IMR-90 (cell line): ENCODE data around the gene CENPT. TPM values are rescaled to one million over a fixed set of nuclear protein-coding genes. Genes with fewer than 3 reads are reported as not detected.
A peak's percentile ranks its signal among the peaks of the same experiment; 100 is the strongest.

ENCODE experiments used
- ATAC-seq: fragments of 200-7000 bp; cut with Tn5 transposase; 2 replicates; pipeline ENCODE4 v1.9.1; 2020; ENCODE audit warnings: low read depth, mild to moderate bottlenecking, moderate library complexity
- BruUV-seq: library from RNA; stranded (reverse); fragments of 400-500 nt; replicated peaks from 2 replicates; lab custom pipeline; 2021; lab: Mats Ljungman, UMichigan
- CTCF ChIA-PET: fragments of 300-600 bp; formaldehyde crosslinking; extraction: SDS; loops from one replicate; lab custom pipeline; 2021; ENCODE audit warnings: antibody characterized with exemption; lab: Yijun Ruan, JAX
- POLR2A ChIA-PET: fragments of 300-600 bp; sonication (Branson Sonifier 250); formaldehyde crosslinking; loops from one replicate; lab custom pipeline; 2022; ENCODE audit warnings: antibody characterized with exemption; ENCODE audit not compliant: unreplicated experiment; lab: Charles Lee
- DNase-seq: peaks from one replicate; pipeline ENCODE4 v3.0.0; 2013
- H2AFZ ChIP-seq: replicated peaks from 2 replicates; pipeline ENCODE3; 2013; ENCODE audit warnings: low read length, mild to moderate bottlenecking; ENCODE audit not compliant: poor library complexity
- H2AK5ac ChIP-seq: 2 replicates; pipeline ENCODE4 v1.6.1; 2013; ENCODE audit warnings: low read depth, low read length, inconsistent platforms
- H2AK9ac ChIP-seq: replicated peaks from 2 replicates; pipeline ENCODE3; 2013; ENCODE audit warnings: mild to moderate bottlenecking, low read depth, low read length, moderate library complexity; ENCODE audit not compliant: poor library complexity
- H2BK120ac ChIP-seq: 2 replicates; pipeline ENCODE4 v1.6.1; 2013; ENCODE audit warnings: low read depth, low read length, inconsistent platforms
- H2BK15ac ChIP-seq: 3 replicates; pipeline ENCODE4 v1.6.1; 2013; ENCODE audit warnings: low read depth, low read length, inconsistent platforms
- H2BK20ac ChIP-seq: 2 replicates; pipeline ENCODE4 v1.6.1; 2013; ENCODE audit warnings: low read depth, mild to moderate bottlenecking, inconsistent platforms, low read length, moderate library complexity
- H2BK5ac ChIP-seq: 2 replicates; pipeline ENCODE4 v1.6.1; 2013; ENCODE audit warnings: mild to moderate bottlenecking, low read depth, low read length, inconsistent platforms; ENCODE audit not compliant: poor library complexity, severe bottlenecking
- H3K14ac ChIP-seq: replicated peaks from 2 replicates; pipeline ENCODE4 v1.6.1; 2013; ENCODE audit warnings: low read depth, low read length, inconsistent platforms
- H3K18ac ChIP-seq: 2 replicates; pipeline ENCODE4 v1.6.1; 2013; ENCODE audit warnings: low read depth, low read length, control low read depth
- H3K23ac ChIP-seq: 2 replicates; pipeline ENCODE4 v1.6.1; 2013; ENCODE audit warnings: low read depth, low read length, inconsistent platforms
- H3K27ac ChIP-seq: 2 replicates; pipeline ENCODE4 v1.5.1; 2013; ENCODE audit warnings: mild to moderate bottlenecking, control low read depth, low read length; ENCODE audit not compliant: insufficient read depth
- H3K27me3 ChIP-seq: 2 replicates; pipeline ENCODE4 v1.6.1; 2013; ENCODE audit warnings: low read length; ENCODE audit not compliant: control insufficient read depth, insufficient read depth
- H3K36me3 ChIP-seq: 2 replicates; pipeline ENCODE4 v1.6.1; 2013; ENCODE audit warnings: low read length, mixed read lengths; ENCODE audit not compliant: control insufficient read depth, insufficient read depth
- H3K4ac ChIP-seq: 2 replicates; pipeline ENCODE4 v1.6.1; 2013; ENCODE audit warnings: low read depth, low read length, inconsistent platforms
- H3K4me1 ChIP-seq: 2 replicates; pipeline ENCODE4 v1.6.1; 2013; ENCODE audit warnings: low read length, mixed read lengths; ENCODE audit not compliant: control insufficient read depth, insufficient read depth
- H3K4me2 ChIP-seq: 2 replicates; pipeline ENCODE4 v1.6.1; 2013; ENCODE audit warnings: low read depth, mild to moderate bottlenecking, control low read depth, low read length, moderate library complexity
- H3K4me3 ChIP-seq: 2 replicates; pipeline ENCODE4 v1.5.1; 2013; ENCODE audit warnings: low read depth, mild to moderate bottlenecking, control low read depth, low read length, moderate library complexity; ENCODE audit not compliant: insufficient read depth
- H3K56ac ChIP-seq: 2 replicates; pipeline ENCODE4 v1.6.1; 2013; ENCODE audit warnings: low read length, inconsistent platforms; ENCODE audit not compliant: insufficient read depth; ENCODE audit errors: extremely low read depth
- H3K79me1 ChIP-seq, 2 experiments: 2 replicates each; pipeline ENCODE4 v1.6.1; 2013; ENCODE audit warnings: low read length in 2 of 2, inconsistent platforms in 1 of 2, low read depth in 1 of 2
- H3K9ac ChIP-seq: 2 replicates; pipeline ENCODE4 v1.6.1; 2013; ENCODE audit warnings: low read depth, low read length, control low read depth
- H3K9me1 ChIP-seq: 2 replicates; pipeline ENCODE4 v1.6.1; 2013; ENCODE audit warnings: low read length, inconsistent platforms; ENCODE audit not compliant: insufficient read depth
- H3K9me3 ChIP-seq: 2 replicates; pipeline ENCODE4 v1.6.1; 2013; ENCODE audit warnings: low read length; ENCODE audit not compliant: control insufficient read depth, insufficient read depth
- H4K20me1 ChIP-seq: 2 replicates; pipeline ENCODE4 v1.6.1; 2013; ENCODE audit warnings: low read length, inconsistent platforms; ENCODE audit not compliant: insufficient read depth
- H4K5ac ChIP-seq: 2 replicates; pipeline ENCODE4 v1.6.1; 2013; ENCODE audit warnings: mild to moderate bottlenecking, low read depth, low read length, control low read depth
- H4K8ac ChIP-seq, 2 experiments: 2 replicates each; pipeline ENCODE4 v1.6.1; 2013; ENCODE audit warnings: low read depth in 2 of 2, low read length in 2 of 2, control low read depth in 1 of 2, inconsistent platforms in 1 of 2
- H4K91ac ChIP-seq: 2 replicates; pipeline ENCODE4 v1.6.1; 2013; ENCODE audit warnings: low read depth, low read length, inconsistent platforms; ENCODE audit not compliant: insufficient read depth
- BHLHE40 ChIP-seq: fragments of 150-350 bp; IDR thresholded peaks from 2 replicates; pipeline ENCODE4 v1.6.1; 2016; ENCODE audit warnings: mild to moderate bottlenecking, low read depth, low read length
- FOS ChIP-seq: fragments of 150-350 bp; IDR thresholded peaks from 2 replicates; pipeline ENCODE4 v1.6.1; 2016; ENCODE audit warnings: low read depth, low read length
- MAZ ChIP-seq: IDR thresholded peaks from 2 replicates; pipeline ENCODE4 v1.6.1; 2012; ENCODE audit warnings: low read depth, mild to moderate bottlenecking, low read length, improper control_type of control experiment, moderate library complexity, borderline replicate concordance
- NFE2L2 ChIP-seq: fragments of 150-350 bp; IDR thresholded peaks from 2 replicates; pipeline ENCODE4 v1.6.1; 2016; ENCODE audit warnings: low read depth, mild to moderate bottlenecking, low read length
- RAD21 ChIP-seq: IDR thresholded peaks from 2 replicates; pipeline ENCODE4 v1.6.1; 2012; ENCODE audit warnings: low read length, improper control_type of control experiment
- RCOR1 ChIP-seq: IDR thresholded peaks from 2 replicates; pipeline ENCODE4 v1.6.1; 2012; ENCODE audit warnings: mild to moderate bottlenecking, low read length, improper control_type of control experiment; ENCODE audit not compliant: insufficient replicate concordance
- WGBS, 2 experiments: methylation state at CpG; one replicate each; pipeline versions ENCODE4 v1.1.5 to v1.1.7; 2013; ENCODE audit warnings: missing lambda C conversion rate in 2 of 2; ENCODE audit not compliant: insufficient read length in 1 of 2; ENCODE audit errors: extremely low coverage in 2 of 2; 5-methylcytosine and 5-hydroxymethylcytosine counted together
- dilution Hi-C: fragments of 300-500 bp; cut with HindIII; formaldehyde crosslinking; loops from one replicate; pipeline ENCODE4 v1.14.3; 2018; ENCODE audit warnings: low sequenced_read_pairs; ENCODE audit not compliant: unreplicated experiment
- in situ Hi-C: fragments of 300-500 bp; cut with MboI; formaldehyde crosslinking; loops from 3 replicates; pipeline ENCODE4 v1.14.3; 2019; ENCODE audit warnings: low sequenced_read_pairs, inconsistent platforms, mixed read lengths
- intact Hi-C: fragments of 100-400 bp; cut with micrococcal nuclease; formaldehyde crosslinking; loops from 2 replicates; pipeline ENCODE4 v1.10.0; 2022
- polyA plus RNA-seq, 3 experiments: library from polyadenylated mRNA; depleted of rRNA; stranded (reverse); fragments of >200 nt; gene quantifications; 2 replicates each; pipeline ENCODE4 v1.2.3, GENCODE V29; 2012; ENCODE audit warnings: low replicate concordance in 1 of 3
- total RNA-seq: library from RNA; depleted of rRNA; stranded (reverse); fragments of >200 nt; gene quantifications from 2 replicates; pipeline ENCODE4 v1.2.3, GENCODE V29; 2012

The CENPT gene
- total and polyA plus RNA-seq, 2 of the 4 experiments (the other 2 are of a cell fraction): 33.3 to 83.1 TPM

GRCh38 chr16:67893743-67894399, 46.4 kb upstream of the CENPT start:
- Histone ChIP-seq H3K4me3 (peak overlapping the region; percentile 100), H2BK15ac (no peak overlapping the region), H3K4me1 (peaks cover 9% of the 10 kb centered on the region), H3K18ac (no peak overlapping the region), H3K4me2 (peak overlapping the region; percentile 95), H2BK120ac (no peak overlapping the region), H2AFZ (peak overlapping the region; percentile 99), H3K14ac (peak overlapping the region; percentile 96), H4K8ac (peak overlapping the region; percentile 97), H3K9me1 (0 out of 2 replicates have a peak, but pooled peaks cover 12% of the 10 kb centered on the region), H3K23ac (peak overlapping the region; percentile 63), H3K36me3 (no peaks in the 10 kb centered on the region), H4K91ac (peak overlapping the region; percentile 74; the same call in 1 of the 2 replicates), H3K9ac (peak overlapping the region; percentile 96), H3K79me1 (peaks cover 11 to 50% of the 10 kb centered on the region in 2 experiments), H3K4ac (peak overlapping the region; percentile 88), H3K27ac (peak overlapping the region; percentile 89), H2BK5ac (peak overlapping the region; percentile 74), H3K56ac (peak overlapping the region; percentile 74), H2AK5ac (peak overlapping the region; percentile 56), H4K5ac (peak overlapping the region; percentile 93; the same call in 1 of the 2 replicates), H2BK20ac (no peak overlapping the region), H2AK9ac (peak overlapping the region; percentile 98), H3K27me3 (no peaks in the 10 kb centered on the region), H3K9me3 (no peaks in the 10 kb centered on the region), H4K20me1 (peaks cover 25% of the 10 kb centered on the region)
- ChIA-PET POLR2A (no interaction called here), CTCF (no interaction called here)
- in situ Hi-C loops (no loop called here), intact Hi-C loops (no loop called here), dilution Hi-C loops (no loop called here)
- no peak for TF ChIP-seq BHLHE40
- TF ChIP-seq FOS: no peak
- TF ChIP-seq RAD21: no peak
- no peak for TF ChIP-seq MAZ
- TF ChIP-seq RCOR1: no peak
- TF ChIP-seq NFE2L2: no peak
- BruUV-seq: TSS peak; percentile 44
- no peak for DNase-seq
- WGBS, 2 experiments: no CpG with 5 or more reads among the region's 14 CpGs
- no peak for ATAC-seq
